ENCODE results near the gene MYCL. TPM values are rescaled to one million over a fixed set of nuclear protein-coding genes. Genes with fewer than 3 reads are reported as not detected.

MYCL gene
- total and polyA plus RNA-seq, 2 of the 13 experiments (the other 11 are each of a cell fraction or from before 2014, with no cell fraction given): 0.31 to 1.7 TPM

GRCh38 chr1:39898648-39899603 lies 2.8 kb downstream of the MYCL start (continued):
- TF ChIP-seq MEIS2 (CRISPR knock-in tag; IDR thresholded peaks at IDR 0.05) (no peak), HINFP (CRISPR knock-in tag; IDR thresholded peaks at IDR 0.05; ENCODE audit: low read depth) (no peak), NFE2L1 (CRISPR knock-in tag; IDR thresholded peaks at IDR 0.05; ENCODE audit: borderline replicate concordance) (no peak), SOX6 (IDR thresholded peaks at IDR 0.05) (no peak), SOX6 (CRISPR knock-in tag; IDR thresholded peaks at IDR 0.05) (peak; percentile 74), ATF1 (CRISPR knock-in tag; IDR thresholded peaks at IDR 0.05) (no peak), ZNF687 (CRISPR knock-in tag; IDR thresholded peaks at IDR 0.05) (no peak), SOX13 (IDR thresholded peaks at IDR 0.05) (0 out of 2 replicates have a peak, but pooled peaks have one; percentile 23), SOX13 (CRISPR knock-in tag; conservative IDR thresholded peaks at IDR 0.05 in 1 of 2, IDR thresholded peaks at IDR 0.05 in 1 of 2) (peak in 1 of 2 experiments; percentile 52; a peak in 1 of 4 replicates), ZNF10 (CRISPR knock-in tag; IDR thresholded peaks at IDR 0.05; ENCODE audit: borderline replicate concordance, low read depth) (no peak), MTF1 (CRISPR knock-in tag; IDR thresholded peaks at IDR 0.05) (no peak), SRF (IDR thresholded peaks at IDR 0.05; ENCODE audit: low read depth, low read length) (no peak), GPBP1L1 (CRISPR knock-in tag; IDR thresholded peaks at IDR 0.05) (no peak), PPARG (CRISPR knock-in tag; conservative IDR thresholded peaks at IDR 0.05) (no peak), KDM6A (CRISPR knock-in tag; IDR thresholded peaks at IDR 0.05; ENCODE audit: low read depth) (no peak)
- TF ChIP-seq, protein P1, sequence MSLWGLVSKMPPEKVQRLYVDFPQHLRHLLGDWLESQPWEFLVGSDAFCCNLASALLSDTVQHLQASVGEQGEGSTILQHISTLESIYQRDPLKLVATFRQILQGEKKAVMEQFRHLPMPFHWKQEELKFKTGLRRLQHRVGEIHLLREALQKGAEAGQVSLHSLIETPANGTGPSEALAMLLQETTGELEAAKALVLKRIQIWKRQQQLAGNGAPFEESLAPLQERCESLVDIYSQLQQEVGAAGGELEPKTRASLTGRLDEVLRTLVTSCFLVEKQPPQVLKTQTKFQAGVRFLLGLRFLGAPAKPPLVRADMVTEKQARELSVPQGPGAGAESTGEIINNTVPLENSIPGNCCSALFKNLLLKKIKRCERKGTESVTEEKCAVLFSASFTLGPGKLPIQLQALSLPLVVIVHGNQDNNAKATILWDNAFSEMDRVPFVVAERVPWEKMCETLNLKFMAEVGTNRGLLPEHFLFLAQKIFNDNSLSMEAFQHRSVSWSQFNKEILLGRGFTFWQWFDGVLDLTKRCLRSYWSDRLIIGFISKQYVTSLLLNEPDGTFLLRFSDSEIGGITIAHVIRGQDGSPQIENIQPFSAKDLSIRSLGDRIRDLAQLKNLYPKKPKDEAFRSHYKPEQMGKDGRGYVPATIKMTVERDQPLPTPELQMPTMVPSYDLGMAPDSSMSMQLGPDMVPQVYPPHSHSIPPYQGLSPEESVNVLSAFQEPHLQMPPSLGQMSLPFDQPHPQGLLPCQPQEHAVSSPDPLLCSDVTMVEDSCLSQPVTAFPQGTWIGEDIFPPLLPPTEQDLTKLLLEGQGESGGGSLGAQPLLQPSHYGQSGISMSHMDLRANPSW (CRISPR knock-in tag; IDR thresholded peaks at IDR 0.05; ENCODE audit: borderline replicate concordance): no peak
- TF ChIP-seq, protein P2, sequence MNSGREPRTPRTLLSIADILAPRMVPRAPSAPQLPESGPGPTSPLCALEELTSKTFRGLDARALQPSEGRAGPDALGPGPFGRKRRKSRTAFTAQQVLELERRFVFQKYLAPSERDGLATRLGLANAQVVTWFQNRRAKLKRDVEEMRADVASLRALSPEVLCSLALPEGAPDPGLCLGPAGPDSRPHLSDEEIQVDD (CRISPR knock-in tag; IDR thresholded peaks at IDR 0.05; ENCODE audit: borderline replicate concordance): no peak
